ENCODE data around the gene SLC26A9.

SLC26A9 gene

DNA sequence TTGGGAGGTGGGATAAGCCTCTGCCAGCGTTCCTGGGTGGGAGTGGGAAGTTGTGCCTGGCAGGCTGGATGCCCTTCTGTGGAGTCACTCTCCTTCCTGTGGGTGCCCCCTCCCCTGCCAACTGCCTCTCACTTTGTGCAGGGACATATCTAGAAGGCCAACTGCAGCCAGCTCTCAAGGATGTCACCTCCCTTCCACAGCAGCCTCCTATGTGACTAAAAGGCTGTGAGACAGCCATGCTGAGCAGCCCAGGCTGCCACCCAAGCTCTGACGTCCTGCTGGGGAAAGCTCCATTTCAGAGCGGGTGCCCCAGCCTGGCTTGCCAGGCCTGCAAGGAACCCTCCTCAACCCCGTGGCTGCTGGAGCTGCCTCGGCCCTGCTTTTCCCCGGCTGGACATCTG is 19.6 kb upstream of the SLC26A9 start:
- H3K4me3 ChIP-seq (ENCODE audit: low read length) = no peak overlapping the region
- H3K4me2 ChIP-seq (ENCODE audit: low read length) = no peak overlapping the region
- no peaks in the 10 kb centered on the region for H4K20me1 ChIP-seq (ENCODE audit: control insufficient read depth, insufficient read depth, low read depth, low read length)
- H3K9me3 ChIP-seq (ENCODE audit: control insufficient read depth, insufficient read depth, low read length) = no peaks in the 10 kb centered on the region
- no peaks in the 10 kb centered on the region for H3F3A ChIP-seq (ENCODE audit: control insufficient read depth, insufficient read depth)
- H3K4me1 ChIP-seq (ENCODE audit: control insufficient read depth, low read length) = peaks cover 6% of the 10 kb centered on the region
- H3K27ac ChIP-seq (ENCODE audit: low read depth, low read length) = no peak overlapping the region
- H3K79me2 ChIP-seq (ENCODE audit: control insufficient read depth, low read length) = no peaks in the 10 kb centered on the region
- no peaks in the 10 kb centered on the region for H3K9me2 ChIP-seq (replicated peaks; ENCODE audit: control insufficient read depth, low read length)
- H3K36me3 ChIP-seq (ENCODE audit: control insufficient read depth, low read length) = no peaks in the 10 kb centered on the region
- TF ChIP-seq, protein P1, sequence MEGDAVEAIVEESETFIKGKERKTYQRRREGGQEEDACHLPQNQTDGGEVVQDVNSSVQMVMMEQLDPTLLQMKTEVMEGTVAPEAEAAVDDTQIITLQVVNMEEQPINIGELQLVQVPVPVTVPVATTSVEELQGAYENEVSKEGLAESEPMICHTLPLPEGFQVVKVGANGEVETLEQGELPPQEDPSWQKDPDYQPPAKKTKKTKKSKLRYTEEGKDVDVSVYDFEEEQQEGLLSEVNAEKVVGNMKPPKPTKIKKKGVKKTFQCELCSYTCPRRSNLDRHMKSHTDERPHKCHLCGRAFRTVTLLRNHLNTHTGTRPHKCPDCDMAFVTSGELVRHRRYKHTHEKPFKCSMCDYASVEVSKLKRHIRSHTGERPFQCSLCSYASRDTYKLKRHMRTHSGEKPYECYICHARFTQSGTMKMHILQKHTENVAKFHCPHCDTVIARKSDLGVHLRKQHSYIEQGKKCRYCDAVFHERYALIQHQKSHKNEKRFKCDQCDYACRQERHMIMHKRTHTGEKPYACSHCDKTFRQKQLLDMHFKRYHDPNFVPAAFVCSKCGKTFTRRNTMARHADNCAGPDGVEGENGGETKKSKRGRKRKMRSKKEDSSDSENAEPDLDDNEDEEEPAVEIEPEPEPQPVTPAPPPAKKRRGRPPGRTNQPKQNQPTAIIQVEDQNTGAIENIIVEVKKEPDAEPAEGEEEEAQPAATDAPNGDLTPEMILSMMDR (IDR thresholded peaks at IDR 0.05; ENCODE audit: low read depth, low read length, poor library complexity, severe bottlenecking) = no peak
- no peak for TF ChIP-seq EZH2phosphoT487 (IDR thresholded peaks at IDR 0.05; ENCODE audit: borderline replicate concordance, low read length)
- peaks cover 12% of the 10 kb centered on the region for H3K27me3 ChIP-seq (ENCODE audit: control insufficient read depth, low read length)

DNA sequence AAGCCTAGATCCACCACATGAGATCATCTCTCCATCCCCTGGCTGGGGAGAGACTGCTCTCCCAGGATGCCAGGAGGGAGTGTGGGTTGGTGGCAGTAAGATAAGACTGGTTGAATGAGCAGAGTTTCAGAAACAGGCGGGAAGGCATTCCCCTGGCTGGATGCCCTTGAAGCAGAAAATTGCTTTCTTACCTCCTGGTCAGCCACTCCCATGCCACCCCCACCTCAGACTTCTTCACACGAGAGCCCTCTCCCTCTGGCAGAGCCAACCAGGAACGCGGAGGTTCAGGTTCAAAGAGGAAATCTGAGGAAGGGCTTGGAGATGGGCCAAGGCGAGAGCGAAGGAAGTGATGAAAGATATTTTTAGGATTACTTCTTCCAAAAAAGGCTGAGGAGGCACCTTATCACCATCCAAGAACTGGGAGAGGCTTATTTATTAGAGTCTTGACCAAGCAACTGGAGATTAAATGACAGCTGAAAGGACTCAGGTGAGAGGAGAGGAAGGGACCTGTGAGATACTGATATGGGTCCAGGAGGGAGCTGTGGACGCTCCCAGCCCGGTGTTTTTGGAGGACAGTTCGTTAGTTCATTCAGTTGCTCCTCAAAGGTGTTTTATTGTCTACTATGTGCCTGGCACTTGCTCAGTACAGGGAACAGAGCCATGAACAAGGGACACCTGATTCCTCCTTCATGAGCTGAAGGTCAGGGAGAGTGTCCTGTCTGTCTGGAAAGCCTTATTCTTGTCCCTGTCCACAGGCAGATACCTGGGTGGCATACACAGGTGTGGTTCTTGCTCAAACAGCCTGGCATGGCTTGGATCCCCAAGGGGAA is 18.9 kb upstream of the SLC26A9 start:
- Histone ChIP-seq H3K9me2 (replicated peaks; ENCODE audit: control insufficient read depth, low read length) (no peaks in the 10 kb centered on the region), H3K4me3 (ENCODE audit: low read length) (no peak overlapping the region), H3K27me3 (ENCODE audit: control insufficient read depth, low read length) (peaks cover 12% of the 10 kb centered on the region), H3K36me3 (ENCODE audit: control insufficient read depth, low read length) (no peaks in the 10 kb centered on the region), H4K20me1 (ENCODE audit: control insufficient read depth, insufficient read depth, low read depth, low read length) (no peaks in the 10 kb centered on the region), H3K9me3 (ENCODE audit: control insufficient read depth, insufficient read depth, low read length) (no peaks in the 10 kb centered on the region), H3F3A (ENCODE audit: control insufficient read depth, insufficient read depth) (no peaks in the 10 kb centered on the region), H3K4me1 (ENCODE audit: control insufficient read depth, low read length) (peaks cover 6% of the 10 kb centered on the region), H3K4me2 (ENCODE audit: low read length) (no peak overlapping the region), H3K27ac (ENCODE audit: low read depth, low read length) (no peak overlapping the region), H3K79me2 (ENCODE audit: control insufficient read depth, low read length) (no peaks in the 10 kb centered on the region)
- TF ChIP-seq EZH2phosphoT487 (IDR thresholded peaks at IDR 0.05; ENCODE audit: borderline replicate concordance, low read length) = no peak
- TF ChIP-seq, protein P1 (IDR thresholded peaks at IDR 0.05; ENCODE audit: low read depth, low read length, poor library complexity, severe bottlenecking) = no peak

DNA sequence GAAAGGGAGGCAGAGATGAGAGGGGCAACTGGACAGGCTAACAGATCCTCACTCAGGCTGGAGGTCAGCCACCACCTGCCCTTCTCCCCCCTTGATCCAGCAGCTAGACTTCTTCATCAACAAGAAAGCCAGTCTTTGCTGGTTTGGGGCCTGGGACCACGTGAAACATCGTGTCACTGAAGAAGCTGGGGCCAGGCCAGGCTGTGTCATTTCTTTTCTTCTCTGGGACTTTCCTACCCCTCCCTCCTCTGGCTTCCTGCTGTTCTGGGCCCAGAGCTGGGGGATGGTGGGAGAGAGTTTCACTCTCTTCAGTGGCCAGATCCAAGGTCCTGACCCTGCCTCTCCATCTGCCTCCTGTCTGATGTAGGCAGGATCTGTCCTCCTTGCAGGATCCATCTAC is 18.1 kb upstream of the SLC26A9 start:
- H3F3A ChIP-seq (ENCODE audit: control insufficient read depth, insufficient read depth) = no peaks in the 10 kb centered on the region
- peaks cover 6% of the 10 kb centered on the region for H3K4me1 ChIP-seq (ENCODE audit: control insufficient read depth, low read length)
- no peaks in the 10 kb centered on the region for H3K79me2 ChIP-seq (ENCODE audit: control insufficient read depth, low read length)
- no peak overlapping the region for H3K4me3 ChIP-seq (ENCODE audit: low read length)
- no peaks in the 10 kb centered on the region for H3K9me3 ChIP-seq (ENCODE audit: control insufficient read depth, insufficient read depth, low read length)
- peaks cover 19% of the 10 kb centered on the region for H3K27me3 ChIP-seq (ENCODE audit: control insufficient read depth, low read length)
- TF ChIP-seq EZH2phosphoT487 (IDR thresholded peaks at IDR 0.05; ENCODE audit: borderline replicate concordance, low read length) = no peak
- TF ChIP-seq, protein P1 (IDR thresholded peaks at IDR 0.05; ENCODE audit: low read depth, low read length, poor library complexity, severe bottlenecking) = no peak
- no peak overlapping the region for H3K4me2 ChIP-seq (ENCODE audit: low read length)
- H3K9me2 ChIP-seq (replicated peaks; ENCODE audit: control insufficient read depth, low read length) = no peaks in the 10 kb centered on the region
- no peak overlapping the region for H3K27ac ChIP-seq (ENCODE audit: low read depth, low read length)
- no peaks in the 10 kb centered on the region for H4K20me1 ChIP-seq (ENCODE audit: control insufficient read depth, insufficient read depth, low read depth, low read length)
- H3K36me3 ChIP-seq (ENCODE audit: control insufficient read depth, low read length) = no peaks in the 10 kb centered on the region
